ENCODE results near the gene HSPB3.

The HSPB3 gene

GRCh38 chr5:54469622-54470021 is 14.1 kb downstream of the HSPB3 start:
- H3K4me3 ChIP-seq (ENCODE audit: low read depth, low read length): no peak overlapping the region
- TF ChIP-seq, protein P1, sequence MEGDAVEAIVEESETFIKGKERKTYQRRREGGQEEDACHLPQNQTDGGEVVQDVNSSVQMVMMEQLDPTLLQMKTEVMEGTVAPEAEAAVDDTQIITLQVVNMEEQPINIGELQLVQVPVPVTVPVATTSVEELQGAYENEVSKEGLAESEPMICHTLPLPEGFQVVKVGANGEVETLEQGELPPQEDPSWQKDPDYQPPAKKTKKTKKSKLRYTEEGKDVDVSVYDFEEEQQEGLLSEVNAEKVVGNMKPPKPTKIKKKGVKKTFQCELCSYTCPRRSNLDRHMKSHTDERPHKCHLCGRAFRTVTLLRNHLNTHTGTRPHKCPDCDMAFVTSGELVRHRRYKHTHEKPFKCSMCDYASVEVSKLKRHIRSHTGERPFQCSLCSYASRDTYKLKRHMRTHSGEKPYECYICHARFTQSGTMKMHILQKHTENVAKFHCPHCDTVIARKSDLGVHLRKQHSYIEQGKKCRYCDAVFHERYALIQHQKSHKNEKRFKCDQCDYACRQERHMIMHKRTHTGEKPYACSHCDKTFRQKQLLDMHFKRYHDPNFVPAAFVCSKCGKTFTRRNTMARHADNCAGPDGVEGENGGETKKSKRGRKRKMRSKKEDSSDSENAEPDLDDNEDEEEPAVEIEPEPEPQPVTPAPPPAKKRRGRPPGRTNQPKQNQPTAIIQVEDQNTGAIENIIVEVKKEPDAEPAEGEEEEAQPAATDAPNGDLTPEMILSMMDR (IDR thresholded peaks at IDR 0.05; ENCODE audit: low read depth, low read length): no peak
- DNase-seq (ENCODE audit: low read depth, low spot score): no peak
- in situ Hi-C loops (cut with HindIII; ENCODE audit: low sequenced_read_pairs): no loop called here

- no peak overlapping the region for H3K4me3 ChIP-seq (ENCODE audit: low read depth, low read length)
- in situ Hi-C loops (cut with HindIII; ENCODE audit: low sequenced_read_pairs): no loop called here
- TF ChIP-seq, protein P1 (IDR thresholded peaks at IDR 0.05; ENCODE audit: low read depth, low read length): no peak
- no peak for DNase-seq (ENCODE audit: low read depth, low spot score)
Measured at GRCh38 chr5:54470128-54470527, 14.6 kb downstream of the HSPB3 start.

DNA sequence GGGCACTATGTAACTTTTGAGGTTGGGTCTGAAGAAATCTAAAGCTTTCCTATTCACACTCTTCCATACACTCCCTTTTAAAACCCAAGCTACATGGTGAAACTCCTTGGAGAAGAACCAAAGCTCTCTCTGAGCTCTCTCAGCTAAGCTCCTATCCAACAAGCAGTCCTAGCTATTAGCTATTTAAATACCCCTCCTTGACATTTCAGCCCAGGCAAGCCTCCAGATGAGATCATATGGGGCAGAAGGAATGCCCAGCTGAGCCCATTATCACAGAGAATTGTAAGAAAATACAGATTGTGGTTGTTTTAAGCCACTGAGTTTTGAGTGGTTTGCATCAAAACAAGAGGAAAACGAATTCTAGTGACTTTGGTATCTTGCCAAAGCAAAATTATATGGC is 15.2 kb downstream of the HSPB3 start:
- TF ChIP-seq, protein P1 (IDR thresholded peaks at IDR 0.05; ENCODE audit: low read depth, low read length): no peak
- in situ Hi-C loops (cut with HindIII; ENCODE audit: low sequenced_read_pairs): no loop called here
- no peak overlapping the region for H3K4me3 ChIP-seq (ENCODE audit: low read depth, low read length)
- peak; percentile 23 for DNase-seq (ENCODE audit: low read depth, low spot score)

GRCh38 chr5:54471398-54471797 is 15.9 kb downstream of the HSPB3 start:
- no peak overlapping the region for H3K4me3 ChIP-seq (ENCODE audit: low read depth, low read length)
- DNase-seq (ENCODE audit: low read depth, low spot score): no peak
- TF ChIP-seq, protein P1 (IDR thresholded peaks at IDR 0.05; ENCODE audit: low read depth, low read length): no peak
- in situ Hi-C loops (cut with HindIII; ENCODE audit: low sequenced_read_pairs): no loop called here

GRCh38 chr5:54476682-54477081 is 21.2 kb downstream of the HSPB3 start:
- in situ Hi-C loops (cut with HindIII; ENCODE audit: low sequenced_read_pairs): no loop called here
- no peak for DNase-seq (ENCODE audit: low read depth, low spot score)
- no peak overlapping the region for H3K4me3 ChIP-seq (ENCODE audit: low read depth, low read length)
- TF ChIP-seq, protein P1 (IDR thresholded peaks at IDR 0.05; ENCODE audit: low read depth, low read length): no peak

DNA sequence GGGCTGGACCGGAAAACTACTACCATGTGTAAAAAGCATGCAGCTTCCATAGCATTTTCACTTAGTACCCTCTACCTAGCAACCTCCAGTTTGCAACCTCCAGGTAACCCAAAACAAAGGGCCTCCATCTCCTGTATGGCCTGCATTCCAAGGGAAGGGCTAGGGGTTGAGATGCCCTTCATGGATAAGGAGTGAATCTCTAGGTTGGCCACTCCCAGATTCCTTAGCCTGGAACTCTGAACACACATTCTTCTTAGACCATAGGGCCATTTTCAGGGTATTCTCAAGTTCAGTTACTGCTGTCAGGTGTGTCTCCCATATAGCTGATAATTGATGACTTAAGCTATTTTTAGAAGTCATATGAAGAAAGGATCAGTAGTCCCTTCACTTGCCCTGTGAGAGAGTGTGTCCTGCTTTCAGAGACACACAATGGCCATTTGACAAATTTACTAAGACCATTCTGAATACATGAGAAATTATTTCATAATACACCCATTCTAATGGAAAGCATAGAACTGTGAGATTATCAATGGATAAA is 22.5 kb downstream of the HSPB3 start:
- DNase-seq (ENCODE audit: low read depth, low spot score): no peak
- TF ChIP-seq, protein P1 (IDR thresholded peaks at IDR 0.05; ENCODE audit: low read depth, low read length): no peak
- in situ Hi-C loops (cut with HindIII; ENCODE audit: low sequenced_read_pairs): no loop called here
- H3K4me3 ChIP-seq (ENCODE audit: low read depth, low read length): no peak overlapping the region

GRCh38 chr5:54480296-54480695 is 24.8 kb downstream of the HSPB3 start:
- H3K4me3 ChIP-seq (ENCODE audit: low read depth, low read length): no peak overlapping the region
- in situ Hi-C loops (cut with HindIII; ENCODE audit: low sequenced_read_pairs): no loop called here
- TF ChIP-seq, protein P1 (IDR thresholded peaks at IDR 0.05; ENCODE audit: low read depth, low read length): no peak
- no peak for DNase-seq (ENCODE audit: low read depth, low spot score)
